ENCODE results near the gene RSRP1.

- TF ChIP-seq, protein P1, sequence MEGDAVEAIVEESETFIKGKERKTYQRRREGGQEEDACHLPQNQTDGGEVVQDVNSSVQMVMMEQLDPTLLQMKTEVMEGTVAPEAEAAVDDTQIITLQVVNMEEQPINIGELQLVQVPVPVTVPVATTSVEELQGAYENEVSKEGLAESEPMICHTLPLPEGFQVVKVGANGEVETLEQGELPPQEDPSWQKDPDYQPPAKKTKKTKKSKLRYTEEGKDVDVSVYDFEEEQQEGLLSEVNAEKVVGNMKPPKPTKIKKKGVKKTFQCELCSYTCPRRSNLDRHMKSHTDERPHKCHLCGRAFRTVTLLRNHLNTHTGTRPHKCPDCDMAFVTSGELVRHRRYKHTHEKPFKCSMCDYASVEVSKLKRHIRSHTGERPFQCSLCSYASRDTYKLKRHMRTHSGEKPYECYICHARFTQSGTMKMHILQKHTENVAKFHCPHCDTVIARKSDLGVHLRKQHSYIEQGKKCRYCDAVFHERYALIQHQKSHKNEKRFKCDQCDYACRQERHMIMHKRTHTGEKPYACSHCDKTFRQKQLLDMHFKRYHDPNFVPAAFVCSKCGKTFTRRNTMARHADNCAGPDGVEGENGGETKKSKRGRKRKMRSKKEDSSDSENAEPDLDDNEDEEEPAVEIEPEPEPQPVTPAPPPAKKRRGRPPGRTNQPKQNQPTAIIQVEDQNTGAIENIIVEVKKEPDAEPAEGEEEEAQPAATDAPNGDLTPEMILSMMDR (IDR thresholded peaks at IDR 0.05; ENCODE audit: insufficient read depth, low read length, poor library complexity, severe bottlenecking): no peak
- no peak for TF ChIP-seq EZH2phosphoT487 (conservative IDR thresholded peaks at IDR 0.05; ENCODE audit: low read length)
These were observed 8.7 kb upstream of the RSRP1 start for GRCh38 chr1:25255706-25256577.
